Calu3 (cell line): ENCODE data around the gene MYL6. TPM values are rescaled to one million over a fixed set of nuclear protein-coding genes. Genes with fewer than 3 reads are reported as not detected.
"Not testable (repeated sequence)": the region's sequence is repeated elsewhere in the genome, so short reads cannot be mapped to it uniquely, and the experiment has no call there.

Experiments
- BruUV-seq: library from RNA; stranded (reverse); fragments of 400-500 nt; replicated peaks from 2 replicates; lab custom pipeline; 2021; lab: Mats Ljungman, UMichigan
- CTCF ChIA-PET: fragments of 300-600 bp; sonication (Branson Sonifier 250); formaldehyde crosslinking; loops from one replicate; lab custom pipeline; 2022; ENCODE audit warnings: antibody characterized with exemption; lab: Charles Lee
- DNase-seq: peaks from one replicate; pipeline ENCODE4 v3.0.0; 2022
- H3K27ac Mint-ChIP-seq: one replicate; pipeline ENCODE4 v1.8.0; 2022; ENCODE audit warnings: mixed read lengths; ENCODE audit not compliant: unreplicated experiment
- H3K27me3 Mint-ChIP-seq: one replicate; pipeline ENCODE4 v1.8.0; 2022; ENCODE audit warnings: mixed read lengths; ENCODE audit not compliant: unreplicated experiment
- H3K36me3 Mint-ChIP-seq: one replicate; pipeline ENCODE4 v1.8.0; 2022; ENCODE audit warnings: mild to moderate bottlenecking, moderate library complexity, mixed read lengths; ENCODE audit not compliant: insufficient read depth, unreplicated experiment
- H3K4me1 Mint-ChIP-seq: one replicate; pipeline ENCODE4 v1.8.0; 2022; ENCODE audit warnings: mild to moderate bottlenecking, low read depth, mixed read lengths; ENCODE audit not compliant: unreplicated experiment
- H3K4me3 Mint-ChIP-seq: one replicate; pipeline ENCODE4 v1.8.0; 2022; ENCODE audit warnings: mild to moderate bottlenecking, low read depth, moderate library complexity, mixed read lengths; ENCODE audit not compliant: unreplicated experiment
- H3K9me3 Mint-ChIP-seq: one replicate; pipeline ENCODE4 v1.8.0; 2022; ENCODE audit warnings: low read depth, mixed read lengths; ENCODE audit not compliant: unreplicated experiment
- intact Hi-C: fragments of 100-400 bp; cut with micrococcal nuclease; formaldehyde crosslinking; loops from one replicate; pipeline ENCODE4 v1.10.0; 2022; ENCODE audit not compliant: unreplicated experiment
- total RNA-seq: library from RNA; stranded (reverse); gene quantifications from 2 replicates; pipeline ENCODE4 v1.2.3, GENCODE V29; 2022
- TF ChIP-seq, protein P1 (sequence below): fragments of 200-600 bp; IDR thresholded peaks from one replicate; pipeline ENCODE4 v1.8.0; 2022; ENCODE audit warnings: antibody characterized with exemption; ENCODE audit not compliant: unreplicated experiment

MYL6 gene
- total RNA-seq, 1 experiment from 2014 or later, result 1,130 TPM

GRCh38 chr12:56155256-56155845 lies 2.8 kb upstream of the MYL6 start:
- intact Hi-C loops, result loop anchor here (5.0 kb wide), 1 partner anchor 38 kb away; the partner anchor contains the start of genes RPL41 and ZC3H10
- Mint-ChIP-seq H3K9me3 (no peaks in the 10 kb centered on the region), H3K36me3 (peaks cover 76% of the 10 kb centered on the region), H3K27me3 (no peaks in the 10 kb centered on the region), H3K4me1 (peaks cover 33% of the 10 kb centered on the region), H3K4me3 (no peak overlapping the region), H3K27ac (no peak overlapping the region)
- no peak for DNase-seq
- BruUV-seq, result no TSS peak
- CTCF ChIA-PET, result no interaction called here
- TF ChIP-seq, protein P1, sequence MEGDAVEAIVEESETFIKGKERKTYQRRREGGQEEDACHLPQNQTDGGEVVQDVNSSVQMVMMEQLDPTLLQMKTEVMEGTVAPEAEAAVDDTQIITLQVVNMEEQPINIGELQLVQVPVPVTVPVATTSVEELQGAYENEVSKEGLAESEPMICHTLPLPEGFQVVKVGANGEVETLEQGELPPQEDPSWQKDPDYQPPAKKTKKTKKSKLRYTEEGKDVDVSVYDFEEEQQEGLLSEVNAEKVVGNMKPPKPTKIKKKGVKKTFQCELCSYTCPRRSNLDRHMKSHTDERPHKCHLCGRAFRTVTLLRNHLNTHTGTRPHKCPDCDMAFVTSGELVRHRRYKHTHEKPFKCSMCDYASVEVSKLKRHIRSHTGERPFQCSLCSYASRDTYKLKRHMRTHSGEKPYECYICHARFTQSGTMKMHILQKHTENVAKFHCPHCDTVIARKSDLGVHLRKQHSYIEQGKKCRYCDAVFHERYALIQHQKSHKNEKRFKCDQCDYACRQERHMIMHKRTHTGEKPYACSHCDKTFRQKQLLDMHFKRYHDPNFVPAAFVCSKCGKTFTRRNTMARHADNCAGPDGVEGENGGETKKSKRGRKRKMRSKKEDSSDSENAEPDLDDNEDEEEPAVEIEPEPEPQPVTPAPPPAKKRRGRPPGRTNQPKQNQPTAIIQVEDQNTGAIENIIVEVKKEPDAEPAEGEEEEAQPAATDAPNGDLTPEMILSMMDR, result no peak

GRCh38 chr12:56156464-56157200 lies 1.5 kb upstream of the MYL6 start:
- H3K27me3 Mint-ChIP-seq, DNase-seq, CTCF ChIA-PET, BruUV-seq, H3K9me3 Mint-ChIP-seq: not testable (repeated sequence)
- intact Hi-C loops, result loop anchor here (5.0 kb wide), 1 partner anchor 39 kb away; the partner anchor contains the start of genes RPL41 and ZC3H10
- Mint-ChIP-seq H3K4me3 (peak overlapping the region; percentile 98), H3K27ac (peak overlapping the region; percentile 100), H3K4me1 (peaks cover 34% of the 10 kb centered on the region), H3K36me3 (peaks cover 79% of the 10 kb centered on the region)

DNA sequence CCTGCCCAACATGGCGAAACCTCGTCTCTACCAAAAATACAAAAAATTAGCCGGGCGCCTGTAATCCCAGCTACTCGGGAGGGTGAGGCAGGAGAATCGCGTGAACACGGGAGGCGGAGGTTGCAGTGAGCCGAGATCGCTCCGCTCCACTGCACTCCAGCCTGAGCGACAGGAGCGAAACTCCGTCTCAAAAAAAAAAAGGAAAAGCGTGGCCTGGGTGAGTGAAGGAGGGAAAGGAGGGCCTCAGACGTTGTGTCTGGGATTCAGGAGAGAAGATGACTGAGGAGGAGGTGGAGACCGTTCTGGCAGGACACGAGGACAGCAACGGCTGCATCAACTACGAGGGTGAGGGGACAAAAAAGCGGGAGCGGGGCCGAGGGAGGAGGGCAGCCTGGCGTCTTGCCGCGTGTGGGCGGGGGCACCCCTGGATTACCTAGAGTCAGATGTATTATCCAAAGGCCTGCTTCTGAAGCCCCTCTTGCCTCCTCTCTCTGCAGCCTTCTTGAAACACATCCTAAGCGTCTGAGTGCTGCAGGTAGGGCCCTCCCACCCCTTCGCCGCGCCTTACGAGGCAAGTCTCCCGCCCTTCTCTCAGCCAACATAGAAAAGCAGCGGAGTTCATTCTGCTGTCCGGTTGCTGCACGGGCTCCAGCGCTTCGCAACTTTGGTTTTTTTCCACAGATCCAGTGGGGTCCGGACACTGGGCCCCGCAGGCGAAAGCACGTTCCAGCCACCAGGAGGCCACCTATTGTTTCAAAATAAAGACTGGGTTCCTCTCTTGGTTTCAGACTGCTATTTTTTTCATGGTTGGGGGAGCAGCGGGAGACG lies 744 bp upstream of the MYL6 start:
- peaks cover 79% of the 10 kb centered on the region for H3K36me3 Mint-ChIP-seq
- BruUV-seq, result TSS peak; percentile 24
- peak overlapping the region; percentile 100 for H3K27ac Mint-ChIP-seq

DNA sequence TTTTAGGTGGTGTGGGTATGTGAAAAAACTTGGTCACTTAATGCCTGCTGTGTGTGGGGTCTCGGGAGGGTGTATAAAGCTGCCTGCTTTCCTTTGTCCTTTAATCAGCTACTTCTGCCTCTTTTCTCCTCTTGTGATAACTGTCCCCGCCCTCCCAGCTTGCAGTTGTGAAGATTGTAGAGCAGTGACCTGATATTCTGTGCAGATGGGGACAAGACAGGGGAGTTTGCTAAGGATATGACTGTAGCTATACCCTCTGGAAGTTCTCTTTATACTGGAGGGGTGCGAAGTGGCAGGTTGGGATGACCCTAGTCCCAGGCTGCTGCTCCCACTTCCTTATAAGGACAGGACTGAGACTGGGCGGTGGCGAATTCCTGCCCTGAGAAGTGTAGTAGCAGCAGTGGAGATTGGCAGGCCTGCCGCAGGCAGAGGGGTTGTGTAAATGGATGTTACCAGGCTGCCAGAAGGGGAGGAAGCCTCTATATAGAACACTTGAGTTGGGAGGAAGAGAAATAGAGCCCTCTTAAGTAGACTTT lies 835 bp downstream of the MYL6 start:
- Mint-ChIP-seq H3K4me3 (peak overlapping the region; percentile 98), H3K27me3 (no peaks in the 10 kb centered on the region), H3K4me1 (peaks cover 32% of the 10 kb centered on the region), H3K27ac (peak overlapping the region; percentile 100), H3K9me3 (no peaks in the 10 kb centered on the region), H3K36me3 (peaks cover 80% of the 10 kb centered on the region)
- DNase-seq, result peak; percentile 67
- no TSS peak for BruUV-seq
- TF ChIP-seq, protein P1, result no peak
- intact Hi-C loops, result loop anchor here (2.0 to 5.0 kb wide), 2 partner anchors 32 to 42 kb away; partner anchors contain the start of genes RPL41 and ZC3H10
- CTCF ChIA-PET, result interaction anchor here (0.6 to 1.6 kb wide), 6 partner anchors 9 to 41 kb away, joined by 3 to 11 read pairs (median 4); partner anchors contain the start of genes ESYT1, SMARCC2 and ZC3H10

More for the DNA sequence above, 744 bp upstream of the MYL6 start:
- Mint-ChIP-seq H3K9me3 (no peaks in the 10 kb centered on the region), H3K4me3 (peak overlapping the region; percentile 98), H3K4me1 (peaks cover 32% of the 10 kb centered on the region), H3K27me3 (no peaks in the 10 kb centered on the region)
- TF ChIP-seq, protein P1, result peak; percentile 50
- CTCF ChIA-PET, result interaction anchor here (0.6 to 1.6 kb wide), 5 partner anchors 18 to 209 kb away, joined by 3 to 7 read pairs (median 3); partner anchors contain the start of genes ESYT1 and ZC3H10
- intact Hi-C loops, result loop anchor here (2.0 to 5.0 kb wide), 2 partner anchors 31 to 40 kb away; partner anchors contain the start of genes RPL41 and ZC3H10
- DNase-seq, result peak; percentile 84
